Measurements from ENCODE around the gene SLCO4C1.

The SLCO4C1 gene

GRCh38 chr5:102283102-102283797 is 12.8 kb downstream of the SLCO4C1 start:
- no peak for DNase-seq
- H3K9ac ChIP-seq (ENCODE audit: low read length): no peak overlapping the region
- H3K36me3 ChIP-seq (replicated peaks; ENCODE audit: insufficient read depth, low read length): no peaks in the 10 kb centered on the region
- H3K9me3 ChIP-seq (replicated peaks; ENCODE audit: insufficient read depth, low read length): no peaks in the 10 kb centered on the region
- H3K4me2 ChIP-seq (ENCODE audit: low read depth, low read length): no peak overlapping the region
- no peaks in the 10 kb centered on the region for H3K27me3 ChIP-seq (replicated peaks; ENCODE audit: insufficient read depth, low read length)
- no peak overlapping the region for H3K27ac ChIP-seq (ENCODE audit: low read length)
- no peaks in the 10 kb centered on the region for H3F3A ChIP-seq (ENCODE audit: insufficient read depth, low read length)
- no peak overlapping the region for H3K4me3 ChIP-seq (ENCODE audit: low read length)
- no peak overlapping the region for H2AFZ ChIP-seq (ENCODE audit: low read length)
- TF ChIP-seq EZH2 (optimal IDR thresholded peaks at IDR 0.05; ENCODE audit: low read depth, low read length) (no peak), CTCF (IDR thresholded peaks at IDR 0.05; ENCODE audit: low read length) (no peak), EZH2phosphoT487 (IDR thresholded peaks at IDR 0.05; ENCODE audit: low read length) (no peak)
- no peaks in the 10 kb centered on the region for H4K20me1 ChIP-seq (ENCODE audit: insufficient read depth, low read length)
- H3K79me2 ChIP-seq (ENCODE audit: low read length): no peaks in the 10 kb centered on the region
- no peaks in the 10 kb centered on the region for H3K9me2 ChIP-seq (replicated peaks; ENCODE audit: insufficient read depth, low read length)
- H3K4me1 ChIP-seq (ENCODE audit: low read length): 0 out of 2 replicates have a peak, but pooled peaks cover 3% of the 10 kb centered on the region

GRCh38 chr5:102279711-102280110 is 16.4 kb downstream of the SLCO4C1 start:
- H3F3A ChIP-seq (ENCODE audit: insufficient read depth, low read length): no peaks in the 10 kb centered on the region
- no peak overlapping the region for H3K4me3 ChIP-seq (ENCODE audit: low read length)
- no peaks in the 10 kb centered on the region for H3K79me2 ChIP-seq (ENCODE audit: low read length)
- no peak overlapping the region for H3K4me2 ChIP-seq (ENCODE audit: low read depth, low read length)
- no peak overlapping the region for H3K27ac ChIP-seq (ENCODE audit: low read length)
- TF ChIP-seq EZH2 (optimal IDR thresholded peaks at IDR 0.05; ENCODE audit: low read depth, low read length): no peak
- TF ChIP-seq EZH2phosphoT487 (IDR thresholded peaks at IDR 0.05; ENCODE audit: low read length): no peak
- TF ChIP-seq CTCF (IDR thresholded peaks at IDR 0.05; ENCODE audit: low read length): no peak
- H3K36me3 ChIP-seq (replicated peaks; ENCODE audit: insufficient read depth, low read length): no peaks in the 10 kb centered on the region
- no peaks in the 10 kb centered on the region for H4K20me1 ChIP-seq (ENCODE audit: insufficient read depth, low read length)
- H3K4me1 ChIP-seq (ENCODE audit: low read length): 0 out of 2 replicates have a peak, but pooled peaks cover 3% of the 10 kb centered on the region
- no peaks in the 10 kb centered on the region for H3K9me3 ChIP-seq (replicated peaks; ENCODE audit: insufficient read depth, low read length)
- DNase-seq: no peak
- H3K9me2 ChIP-seq (replicated peaks; ENCODE audit: insufficient read depth, low read length): no peaks in the 10 kb centered on the region
- no peak overlapping the region for H2AFZ ChIP-seq (ENCODE audit: low read length)
- H3K27me3 ChIP-seq (replicated peaks; ENCODE audit: insufficient read depth, low read length): no peaks in the 10 kb centered on the region
- no peak overlapping the region for H3K9ac ChIP-seq (ENCODE audit: low read length)

- Histone ChIP-seq H2AFZ (ENCODE audit: low read length) (no peak overlapping the region), H3K4me2 (ENCODE audit: low read depth, low read length) (no peak overlapping the region), H3K9me3 (replicated peaks; ENCODE audit: insufficient read depth, low read length) (no peaks in the 10 kb centered on the region), H3K4me1 (ENCODE audit: low read length) (no peaks in the 10 kb centered on the region), H3K9me2 (replicated peaks; ENCODE audit: insufficient read depth, low read length) (no peaks in the 10 kb centered on the region), H3K4me3 (ENCODE audit: low read length) (no peak overlapping the region), H4K20me1 (ENCODE audit: insufficient read depth, low read length) (no peaks in the 10 kb centered on the region), H3K79me2 (ENCODE audit: low read length) (no peaks in the 10 kb centered on the region), H3K27ac (ENCODE audit: low read length) (no peak overlapping the region), H3F3A (ENCODE audit: insufficient read depth, low read length) (no peaks in the 10 kb centered on the region), H3K27me3 (replicated peaks; ENCODE audit: insufficient read depth, low read length) (no peaks in the 10 kb centered on the region), H3K36me3 (replicated peaks; ENCODE audit: insufficient read depth, low read length) (no peaks in the 10 kb centered on the region), H3K9ac (ENCODE audit: low read length) (no peak overlapping the region)
- no peak for DNase-seq
- TF ChIP-seq CTCF (IDR thresholded peaks at IDR 0.05; ENCODE audit: low read length) (no peak), EZH2phosphoT487 (IDR thresholded peaks at IDR 0.05; ENCODE audit: low read length) (no peak), EZH2 (optimal IDR thresholded peaks at IDR 0.05; ENCODE audit: low read depth, low read length) (no peak)
Measured at GRCh38 chr5:102278231-102278630, 17.9 kb downstream of the SLCO4C1 start.
